GM23338 (cell line): ENCODE data around the gene PRELID3B. TPM values are rescaled to one million over a fixed set of nuclear protein-coding genes. Genes with fewer than 3 reads are reported as not detected.
A peak's percentile ranks its signal among the peaks of the same experiment; 100 is the strongest.

ENCODE experiments used
- ATAC-seq: fragments of 200-7000 bp; cut with Tn5 transposase; 3 replicates; pipeline ENCODE4 v1.9.1; 2020
- DNase-seq: peaks from one replicate; pipeline ENCODE4 v3.0.0-alpha.2; 2015; ENCODE audit warnings: low spot score
- H2AFZ ChIP-seq: fragments of 200-600 bp; sonication (generic); 2 replicates; pipeline ENCODE4 v1.8.0; 2016; ENCODE audit warnings: antibody characterized with exemption, mild to moderate bottlenecking, moderate library complexity
- H3F3A ChIP-seq: fragments of 200-600 bp; sonication (generic); replicated peaks from 2 replicates; pipeline ENCODE4 v1.8.0; 2017; ENCODE audit warnings: antibody characterized with exemption, mixed run types, low read depth
- H3K27ac ChIP-seq: fragments of 200-600 bp; sonication (generic); 2 replicates; pipeline ENCODE4 v1.6.1; 2016; ENCODE audit warnings: low read depth
- H3K27me3 ChIP-seq: fragments of 200-600 bp; sonication (generic); 2 replicates; pipeline ENCODE4 v1.8.0; 2016; ENCODE audit warnings: mild to moderate bottlenecking, mixed run types, moderate library complexity; ENCODE audit not compliant: insufficient read depth
- H3K36me3 ChIP-seq: fragments of 200-600 bp; sonication (generic); 2 replicates; pipeline ENCODE4 v1.8.0; 2016; ENCODE audit warnings: mild to moderate bottlenecking; ENCODE audit not compliant: insufficient read depth
- H3K4me1 ChIP-seq: fragments of 200-600 bp; sonication (generic); 2 replicates; pipeline ENCODE4 v1.8.0; 2016; ENCODE audit warnings: mild to moderate bottlenecking, moderate library complexity; ENCODE audit not compliant: insufficient read depth
- H3K4me2 ChIP-seq: fragments of 200-600 bp; sonication (generic); 2 replicates; pipeline ENCODE4 v1.7.1; 2017; ENCODE audit warnings: mixed run types
- H3K4me3 ChIP-seq: fragments of 200-600 bp; sonication (generic); 2 replicates; pipeline ENCODE4 v1.6.1; 2016; ENCODE audit warnings: mixed run types
- H3K79me2 ChIP-seq: fragments of 200-600 bp; sonication (generic); replicated peaks from 2 replicates; pipeline ENCODE4 v1.8.0; 2017; ENCODE audit warnings: mild to moderate bottlenecking; ENCODE audit not compliant: insufficient read depth
- H3K9me2 ChIP-seq: fragments of 200-600 bp; sonication (generic); 2 replicates; pipeline ENCODE4 v1.8.0; 2017; ENCODE audit not compliant: insufficient read depth
- H4K20me1 ChIP-seq: fragments of 200-600 bp; sonication (generic); replicated peaks from 2 replicates; pipeline ENCODE4 v1.8.0; 2017; ENCODE audit warnings: mild to moderate bottlenecking; ENCODE audit not compliant: insufficient read depth
- H3K27ac Mint-ChIP-seq: 2 replicates; pipeline ENCODE4 v1.8.0; 2020; ENCODE audit warnings: inconsistent platforms, mild to moderate bottlenecking, moderate library complexity, mixed read lengths
- H3K27me3 Mint-ChIP-seq: 3 replicates; pipeline ENCODE4 v1.8.0; 2022; ENCODE audit warnings: low read depth, mild to moderate bottlenecking, moderate library complexity, mixed read lengths, inconsistent platforms; ENCODE audit not compliant: insufficient read depth, poor library complexity
- H3K36me3 Mint-ChIP-seq: 3 replicates; pipeline ENCODE4 v1.8.0; 2021; ENCODE audit warnings: low read depth, mild to moderate bottlenecking, inconsistent platforms, moderate library complexity, mixed read lengths
- H3K4me1 Mint-ChIP-seq: 3 replicates; pipeline ENCODE4 v1.8.0; 2020; ENCODE audit warnings: mild to moderate bottlenecking, inconsistent platforms, mixed read lengths
- H3K4me3 Mint-ChIP-seq: 3 replicates; pipeline ENCODE4 v1.8.0; 2021; ENCODE audit warnings: moderate library complexity, mild to moderate bottlenecking, inconsistent platforms, mixed read lengths
- H3K9me3 Mint-ChIP-seq: 3 replicates; pipeline ENCODE4 v1.8.0; 2020; ENCODE audit warnings: moderate library complexity, mild to moderate bottlenecking, inconsistent platforms, mixed read lengths
- CREB1 ChIP-seq: fragments of 250-450 bp; sonication (Bioruptor Pico); IDR thresholded peaks from 2 replicates; pipeline ENCODE4 v1.5.0; 2020; ENCODE audit warnings: low read depth, mild to moderate bottlenecking, moderate library complexity
- ETS1 ChIP-seq: IDR thresholded peaks from 2 replicates; pipeline ENCODE4 v1.6.1; 2016; ENCODE audit warnings: antibody characterized with exemption
- EZH2 ChIP-seq: fragments of 200-600 bp; sonication (generic); IDR thresholded peaks from one replicate; pipeline ENCODE4 v1.8.0; 2017; ENCODE audit warnings: antibody characterized with exemption, mild to moderate bottlenecking, low read depth; ENCODE audit not compliant: unreplicated experiment
- EZH2phosphoT487 ChIP-seq: fragments of 200-600 bp; sonication (generic); IDR thresholded peaks from one replicate; pipeline ENCODE4 v1.8.1; 2018; ENCODE audit warnings: antibody characterized with exemption; ENCODE audit not compliant: unreplicated experiment
- NANOG ChIP-seq: IDR thresholded peaks from 2 replicates; pipeline ENCODE4 v1.6.1; 2016; ENCODE audit warnings: antibody characterized with exemption, borderline replicate concordance
- POLR2AphosphoS5 ChIP-seq: IDR thresholded peaks from 2 replicates; pipeline ENCODE4 v1.6.1; 2016; ENCODE audit warnings: antibody characterized with exemption, low read depth
- ZNF114 ChIP-seq: fragments of 250-450 bp; sonication (Bioruptor Pico); IDR thresholded peaks from 2 replicates; pipeline ENCODE4 v1.5.0; 2020; ENCODE audit warnings: mild to moderate bottlenecking, moderate library complexity
- ZNF331 ChIP-seq: fragments of 250-450 bp; sonication (Bioruptor Pico); IDR thresholded peaks from 2 replicates; pipeline ENCODE4 v1.5.0; 2020; ENCODE audit warnings: low read depth, mild to moderate bottlenecking, moderate library complexity
- polyA plus RNA-seq: library from polyadenylated mRNA; unstranded; fragments of >200 nt; fragmentation: Nextera tagmentation; extraction: Ambion mirVana; gene quantifications from 2 replicates; pipeline ENCODE4 v1.2.1, GENCODE V29; 2016
- total RNA-seq: library from RNA; depleted of rRNA; stranded (reverse); fragments of >200 nt; shearing (Covaris generic); gene quantifications from 2 replicates; pipeline ENCODE4 v1.2.3, GENCODE V29; 2014
- TF ChIP-seq, protein P1 (sequence below): fragments of 250-450 bp; sonication (Bioruptor Pico); IDR thresholded peaks from 2 replicates; pipeline ENCODE4 v1.5.0; 2020; ENCODE audit warnings: mild to moderate bottlenecking, moderate library complexity

Gene PRELID3B
- total and polyA plus RNA-seq, 2 experiments from 2014 or later = 42.7 to 43.6 TPM

GRCh38 chr20:59069026-59069425 is 26.4 kb upstream of the PRELID3B start:
- Histone ChIP-seq H2AFZ (no peak overlapping the region), H3K4me2 (no peak overlapping the region), H4K20me1 (no peaks in the 10 kb centered on the region), H3K27me3 (no peaks in the 10 kb centered on the region), H3F3A (no peaks in the 10 kb centered on the region), H3K4me1 (no peaks in the 10 kb centered on the region), H3K79me2 (no peaks in the 10 kb centered on the region), H3K4me3 (no peak overlapping the region), H3K36me3 (no peaks in the 10 kb centered on the region), H3K9me2 (no peaks in the 10 kb centered on the region), H3K27ac (no peak overlapping the region)
- no peak overlapping the region for H3K4me3 Mint-ChIP-seq
- H3K36me3 Mint-ChIP-seq = no peaks in the 10 kb centered on the region
- peaks cover 3% of the 10 kb centered on the region for H3K27me3 Mint-ChIP-seq
- ATAC-seq (no peak), DNase-seq (no peak)
- TF ChIP-seq NANOG (no peak), ETS1 (no peak), ZNF114 (CRISPR knock-in tag) (no peak)
- H3K4me1 Mint-ChIP-seq = peaks cover 6% of the 10 kb centered on the region; the same call in 2 of the 3 replicates
- H3K27ac Mint-ChIP-seq = no peak overlapping the region
- H3K9me3 Mint-ChIP-seq = peaks cover 3% of the 10 kb centered on the region; the same call in 2 of the 3 replicates

DNA sequence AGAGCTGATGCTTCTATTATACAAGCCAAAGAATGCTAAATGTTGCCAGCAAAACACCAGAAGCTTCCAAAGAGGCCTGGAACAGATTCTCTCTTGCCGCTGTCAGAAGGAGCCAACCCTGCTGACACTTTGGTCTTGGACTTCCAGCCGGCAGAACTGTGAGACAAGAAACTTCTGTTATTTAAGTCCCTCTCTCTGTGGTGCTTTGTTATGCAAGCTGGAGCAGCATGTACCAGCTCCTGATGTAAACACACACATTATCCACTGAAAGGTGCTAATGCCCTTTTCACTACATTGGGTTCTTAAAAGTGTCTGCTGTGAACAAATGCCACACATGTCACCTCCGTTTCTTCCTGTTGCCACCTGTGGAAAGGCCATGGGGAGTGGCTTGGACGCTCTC is 25.9 kb upstream of the PRELID3B start:
- no peak overlapping the region for H2AFZ ChIP-seq
- no peak overlapping the region for H3K27ac Mint-ChIP-seq
- peaks cover 6% of the 10 kb centered on the region; the same call in 2 of the 3 replicates for H3K4me1 Mint-ChIP-seq
- H3F3A ChIP-seq = no peaks in the 10 kb centered on the region
- no peaks in the 10 kb centered on the region for H3K36me3 Mint-ChIP-seq
- H3K9me3 Mint-ChIP-seq = peaks cover 3% of the 10 kb centered on the region; the same call in 2 of the 3 replicates
- no peaks in the 10 kb centered on the region for H3K4me1 ChIP-seq
- no peaks in the 10 kb centered on the region for H3K36me3 ChIP-seq
- H3K4me3 Mint-ChIP-seq = no peak overlapping the region; the same call in 2 of the 3 replicates
- no peaks in the 10 kb centered on the region for H4K20me1 ChIP-seq
- no peak for DNase-seq
- TF ChIP-seq POLR2AphosphoS5 (no peak), CREB1 (CRISPR knock-in tag) (no peak), ETS1 (no peak), ZNF331 (CRISPR knock-in tag) (no peak), EZH2phosphoT487 (no peak), EZH2 (no peak), ZNF114 (CRISPR knock-in tag) (no peak)
- TF ChIP-seq, protein P1, sequence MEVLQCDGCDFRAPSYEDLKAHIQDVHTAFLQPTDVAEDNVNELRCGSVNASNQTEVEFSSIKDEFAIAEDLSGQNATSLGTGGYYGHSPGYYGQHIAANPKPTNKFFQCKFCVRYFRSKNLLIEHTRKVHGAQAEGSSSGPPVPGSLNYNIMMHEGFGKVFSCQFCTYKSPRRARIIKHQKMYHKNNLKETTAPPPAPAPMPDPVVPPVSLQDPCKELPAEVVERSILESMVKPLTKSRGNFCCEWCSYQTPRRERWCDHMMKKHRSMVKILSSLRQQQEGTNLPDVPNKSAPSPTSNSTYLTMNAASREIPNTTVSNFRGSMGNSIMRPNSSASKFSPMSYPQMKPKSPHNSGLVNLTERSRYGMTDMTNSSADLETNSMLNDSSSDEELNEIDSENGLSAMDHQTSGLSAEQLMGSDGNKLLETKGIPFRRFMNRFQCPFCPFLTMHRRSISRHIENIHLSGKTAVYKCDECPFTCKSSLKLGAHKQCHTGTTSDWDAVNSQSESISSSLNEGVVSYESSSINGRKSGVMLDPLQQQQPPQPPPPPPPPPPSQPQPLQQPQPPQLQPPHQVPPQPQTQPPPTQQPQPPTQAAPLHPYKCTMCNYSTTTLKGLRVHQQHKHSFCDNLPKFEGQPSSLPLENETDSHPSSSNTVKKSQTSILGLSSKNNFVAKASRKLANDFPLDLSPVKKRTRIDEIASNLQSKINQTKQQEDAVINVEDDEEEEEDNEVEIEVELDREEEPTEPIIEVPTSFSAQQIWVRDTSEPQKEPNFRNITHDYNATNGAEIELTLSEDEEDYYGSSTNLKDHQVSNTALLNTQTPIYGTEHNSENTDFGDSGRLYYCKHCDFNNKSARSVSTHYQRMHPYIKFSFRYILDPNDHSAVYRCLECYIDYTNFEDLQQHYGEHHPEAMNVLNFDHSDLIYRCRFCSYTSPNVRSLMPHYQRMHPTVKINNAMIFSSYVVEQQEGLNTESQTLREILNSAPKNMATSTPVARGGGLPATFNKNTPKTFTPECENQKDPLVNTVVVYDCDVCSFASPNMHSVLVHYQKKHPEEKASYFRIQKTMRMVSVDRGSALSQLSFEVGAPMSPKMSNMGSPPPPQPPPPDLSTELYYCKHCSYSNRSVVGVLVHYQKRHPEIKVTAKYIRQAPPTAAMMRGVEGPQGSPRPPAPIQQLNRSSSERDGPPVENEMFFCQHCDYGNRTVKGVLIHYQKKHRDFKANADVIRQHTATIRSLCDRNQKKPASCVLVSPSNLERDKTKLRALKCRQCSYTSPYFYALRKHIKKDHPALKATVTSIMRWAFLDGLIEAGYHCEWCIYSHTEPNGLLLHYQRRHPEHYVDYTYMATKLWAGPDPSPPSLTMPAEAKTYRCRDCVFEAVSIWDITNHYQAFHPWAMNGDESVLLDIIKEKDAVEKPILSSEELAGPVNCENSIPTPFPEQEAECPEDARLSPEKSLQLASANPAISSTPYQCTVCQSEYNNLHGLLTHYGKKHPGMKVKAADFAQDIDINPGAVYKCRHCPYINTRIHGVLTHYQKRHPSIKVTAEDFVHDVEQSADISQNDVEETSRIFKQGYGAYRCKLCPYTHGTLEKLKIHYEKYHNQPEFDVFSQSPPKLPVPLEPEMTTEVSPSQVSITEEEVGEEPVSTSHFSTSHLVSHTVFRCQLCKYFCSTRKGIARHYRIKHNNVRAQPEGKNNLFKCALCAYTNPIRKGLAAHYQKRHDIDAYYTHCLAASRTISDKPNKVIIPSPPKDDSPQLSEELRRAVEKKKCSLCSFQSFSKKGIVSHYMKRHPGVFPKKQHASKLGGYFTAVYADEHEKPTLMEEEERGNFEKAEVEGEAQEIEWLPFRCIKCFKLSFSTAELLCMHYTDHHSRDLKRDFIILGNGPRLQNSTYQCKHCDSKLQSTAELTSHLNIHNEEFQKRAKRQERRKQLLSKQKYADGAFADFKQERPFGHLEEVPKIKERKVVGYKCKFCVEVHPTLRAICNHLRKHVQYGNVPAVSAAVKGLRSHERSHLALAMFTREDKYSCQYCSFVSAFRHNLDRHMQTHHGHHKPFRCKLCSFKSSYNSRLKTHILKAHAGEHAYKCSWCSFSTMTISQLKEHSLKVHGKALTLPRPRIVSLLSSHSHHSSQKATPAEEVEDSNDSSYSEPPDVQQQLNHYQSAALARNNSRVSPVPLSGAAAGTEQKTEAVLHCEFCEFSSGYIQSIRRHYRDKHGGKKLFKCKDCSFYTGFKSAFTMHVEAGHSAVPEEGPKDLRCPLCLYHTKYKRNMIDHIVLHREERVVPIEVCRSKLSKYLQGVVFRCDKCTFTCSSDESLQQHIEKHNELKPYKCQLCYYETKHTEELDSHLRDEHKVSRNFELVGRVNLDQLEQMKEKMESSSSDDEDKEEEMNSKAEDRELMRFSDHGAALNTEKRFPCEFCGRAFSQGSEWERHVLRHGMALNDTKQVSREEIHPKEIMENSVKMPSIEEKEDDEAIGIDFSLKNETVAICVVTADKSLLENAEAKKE (CRISPR knock-in tag) = no peak
- no peak overlapping the region for H3K27ac ChIP-seq
- peak; percentile 48 for ATAC-seq
- no peaks in the 10 kb centered on the region for H3K27me3 ChIP-seq
- H3K4me2 ChIP-seq = no peak overlapping the region; the same call in 1 of the 2 replicates
- no peaks in the 10 kb centered on the region for H3K9me2 ChIP-seq
- no peak overlapping the region for H3K4me3 ChIP-seq
- no peaks in the 10 kb centered on the region for H3K79me2 ChIP-seq
- peaks cover 3% of the 10 kb centered on the region for H3K27me3 Mint-ChIP-seq
